GM12865 (cell line): ENCODE results near the gene D2HGDH.

Source experiments
- DNase-seq: peaks from one replicate; pipeline ENCODE4 v3.0.0; 2010; ENCODE audit warnings: low read depth
- H3K4me3 ChIP-seq: 2 replicates; pipeline ENCODE4 v1.5.1; 2011; ENCODE audit warnings: mild to moderate bottlenecking, low read depth, low read length, control low read depth
- CTCF ChIP-seq: IDR thresholded peaks from 2 replicates; pipeline ENCODE4 v1.5.1; 2011; ENCODE audit warnings: low read length, control low read depth, low read depth, inconsistent platforms; ENCODE audit not compliant: insufficient read depth; ENCODE audit errors: missing control alignments

D2HGDH gene

DNA sequence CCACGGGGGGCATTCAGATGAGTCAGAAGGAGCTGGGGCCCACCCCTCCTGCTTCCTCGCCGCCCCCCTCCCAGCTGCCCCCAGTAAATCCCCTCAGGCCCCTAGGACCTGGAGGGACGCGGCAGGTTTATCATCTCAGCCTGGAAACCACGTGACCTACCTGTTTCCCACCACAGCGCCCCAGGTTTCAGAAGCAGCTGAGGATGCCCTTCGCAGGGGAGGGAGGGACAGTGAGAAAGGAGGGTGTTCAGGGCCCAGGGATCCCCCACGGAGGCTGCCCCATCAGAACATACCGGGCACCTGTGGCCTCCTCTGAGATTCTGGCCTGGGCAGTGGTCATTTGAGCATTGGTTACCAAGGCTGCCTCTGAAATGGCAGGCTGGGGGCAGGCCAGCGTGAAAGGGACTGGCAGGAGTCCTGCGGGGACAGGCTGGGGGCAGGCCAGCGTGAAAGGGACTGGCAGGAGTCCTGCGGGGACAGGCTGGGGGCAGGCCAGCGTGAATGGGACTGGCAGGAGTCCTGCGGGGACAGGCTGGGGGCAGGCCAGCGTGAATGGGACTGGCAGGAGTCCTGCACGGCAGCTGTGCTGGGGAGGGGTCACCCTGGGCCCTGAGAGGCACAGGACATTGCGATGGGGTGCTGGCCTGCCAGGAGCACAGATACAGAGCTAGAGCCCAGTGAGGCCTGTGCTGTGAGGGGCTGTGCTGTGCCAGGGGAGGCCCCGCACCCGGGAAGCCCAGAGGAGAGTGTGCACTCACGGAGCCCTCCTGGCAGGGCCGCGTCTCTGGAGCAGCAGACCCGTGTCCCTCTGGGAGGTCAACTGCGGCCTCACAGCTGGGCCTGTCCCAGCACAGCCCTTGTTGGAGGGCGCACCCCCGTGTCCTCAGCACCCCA lies 76.1 kb downstream of the D2HGDH start:
- DNase-seq: no peak
- no peak overlapping the region for H3K4me3 ChIP-seq
- TF ChIP-seq CTCF: no peak

DNA sequence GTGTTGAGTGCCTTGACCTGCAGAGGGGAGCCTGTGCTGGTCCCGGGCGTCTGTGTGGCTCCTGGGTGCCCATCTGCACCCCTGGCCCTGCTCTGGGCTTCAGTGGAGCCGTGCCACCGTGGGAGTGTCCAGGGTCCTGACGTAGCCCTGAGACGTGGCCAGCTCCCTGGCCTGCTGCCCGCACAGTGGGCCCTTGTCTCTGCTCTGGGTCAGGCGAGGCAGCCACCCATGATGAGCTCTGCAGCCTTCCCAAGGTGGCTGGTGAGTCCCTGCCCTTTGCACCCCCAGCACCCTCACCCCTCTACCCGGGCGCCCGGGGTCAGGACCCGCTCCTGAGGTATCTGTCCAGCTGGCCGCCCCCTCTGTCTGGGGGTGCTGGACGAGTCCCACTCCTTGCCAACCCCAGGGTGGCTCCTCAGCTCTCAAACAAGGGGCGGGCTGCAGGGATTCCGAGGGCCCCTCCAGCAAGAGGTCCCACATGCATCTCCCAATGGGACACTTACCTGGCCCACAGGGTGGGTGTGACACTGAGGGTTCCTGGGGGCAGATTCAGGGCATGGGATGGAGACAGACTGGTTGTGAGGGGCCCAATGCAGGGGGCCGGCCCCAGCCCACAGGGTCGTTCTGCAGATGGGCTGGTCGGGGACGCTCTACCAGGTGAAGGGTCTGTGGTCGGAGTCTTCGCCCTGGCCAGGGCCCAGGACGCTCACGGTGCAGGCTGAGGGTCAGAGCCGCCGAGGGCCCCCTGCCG lies 76.9 kb downstream of the D2HGDH start:
- no peak for TF ChIP-seq CTCF
- no peak for DNase-seq
- no peak overlapping the region for H3K4me3 ChIP-seq

- H3K4me3 ChIP-seq: no peak overlapping the region
- no peak for TF ChIP-seq CTCF
- DNase-seq: no peak
Measured at GRCh38 chr2:241811952-241812729, 77.7 kb downstream of the D2HGDH start.

DNA sequence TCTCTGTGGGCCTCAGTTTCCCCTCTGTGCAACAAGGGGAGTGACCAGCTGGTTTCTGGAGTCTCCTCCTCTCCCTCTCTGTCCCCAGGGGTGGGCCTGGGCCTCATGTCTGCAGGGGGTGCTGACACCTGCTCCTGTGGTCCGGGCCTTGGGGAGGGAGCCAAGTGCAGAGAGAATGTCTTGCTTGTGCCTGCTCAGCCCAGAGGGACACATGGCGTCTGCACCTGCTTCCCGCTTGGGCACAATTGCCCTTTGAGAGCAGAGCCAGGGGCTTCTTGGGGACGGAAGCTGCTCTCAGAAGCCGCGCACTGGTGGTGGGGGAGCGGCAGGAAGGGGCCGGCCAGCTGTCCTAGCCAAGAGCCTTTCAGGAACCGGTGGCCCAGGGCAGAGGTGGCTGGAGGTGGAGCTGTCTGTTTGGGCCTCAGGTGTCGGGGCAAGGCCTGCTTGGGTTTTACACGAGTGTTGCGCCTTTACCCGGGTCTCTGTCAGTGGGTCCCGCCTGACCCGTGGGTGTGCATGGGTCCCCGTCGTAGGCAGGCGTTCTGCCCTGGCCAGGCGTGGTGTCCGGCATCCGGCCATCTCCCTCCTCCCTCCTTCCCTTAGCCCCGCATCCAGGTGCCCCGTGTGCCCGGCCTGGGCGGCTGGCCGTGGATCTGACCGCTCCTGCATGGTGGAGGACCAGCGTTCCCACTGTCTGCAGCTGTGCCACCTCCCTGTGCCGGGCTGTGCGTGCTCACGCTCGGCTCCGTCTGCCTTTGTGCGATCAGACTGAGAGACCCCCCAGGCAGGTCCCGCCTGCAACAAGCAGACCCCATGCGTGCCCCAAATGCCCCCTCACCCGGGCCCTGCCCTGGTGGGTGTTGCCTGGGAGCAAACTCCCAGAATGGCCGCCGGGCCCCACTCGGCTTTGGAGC lies 78.6 kb downstream of the D2HGDH start:
- no peak overlapping the region for H3K4me3 ChIP-seq
- TF ChIP-seq CTCF: no peak
- no peak for DNase-seq

GRCh38 chr2:241813644-241814392 lies 79.4 kb downstream of the D2HGDH start:
- DNase-seq: no peak
- H3K4me3 ChIP-seq: no peak overlapping the region
- TF ChIP-seq CTCF: no peak
